Fibroblast of pulmonary artery (primary cell): ENCODE results near the gene OR52E8.

ENCODE experiments used
- DNase-seq: peaks from one replicate; pipeline ENCODE4 v3.0.0-alpha.2; 2010; ENCODE audit warnings: low read depth
- H3K4me3 ChIP-seq: replicated peaks from 2 replicates; pipeline ENCODE4 v1.5.1; 2011; ENCODE audit warnings: low read depth, mild to moderate bottlenecking, control low read depth, low read length, moderate library complexity
- TF ChIP-seq, protein P1 (sequence below): IDR thresholded peaks from 2 replicates; pipeline ENCODE4 v1.5.1; 2011; ENCODE audit warnings: mild to moderate bottlenecking, control low read depth, low read length, inconsistent platforms; ENCODE audit errors: missing control alignments

Gene OR52E8

DNA sequence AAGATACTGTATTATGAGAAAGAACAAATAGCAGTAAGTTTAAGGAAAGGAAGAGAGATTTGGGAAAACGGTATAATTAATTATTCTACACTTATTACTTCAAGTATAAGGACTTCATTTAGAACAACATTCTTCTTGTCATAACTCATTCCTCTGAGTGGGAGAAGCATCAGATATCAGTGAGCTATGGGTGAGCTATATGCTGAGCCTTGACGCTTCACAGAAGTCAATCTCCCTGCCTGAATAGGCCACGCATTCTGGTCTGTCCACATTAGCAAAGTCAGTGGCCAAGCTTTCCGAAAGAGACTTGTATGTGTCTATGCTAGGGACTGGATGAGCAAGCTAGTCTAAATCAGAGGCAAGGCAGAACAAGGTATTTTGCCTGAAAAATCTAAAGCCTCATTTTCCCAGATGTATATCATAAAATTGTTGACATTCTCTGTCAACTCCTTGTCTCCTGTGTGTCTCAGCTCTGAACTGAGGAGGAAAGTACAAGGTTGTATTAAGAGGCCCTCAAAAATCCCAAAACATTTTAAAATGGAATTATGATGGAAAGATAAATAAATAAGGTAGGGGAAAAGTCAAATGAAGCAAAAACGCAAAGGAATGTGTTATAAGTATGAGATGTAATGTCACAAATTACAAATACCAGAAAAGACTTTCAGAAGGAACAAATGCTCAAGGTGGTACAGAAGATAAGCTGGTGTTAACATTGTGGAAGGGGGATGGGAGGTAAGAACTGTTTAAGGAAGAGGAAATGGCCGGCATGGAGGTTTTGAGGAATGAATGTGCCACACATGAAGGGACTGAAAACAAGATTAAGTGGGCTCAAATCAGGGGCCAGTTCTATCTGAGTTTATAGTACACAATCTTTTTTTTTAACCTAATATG is 47.3 kb downstream of the OR52E8 start:
- H3K4me3 ChIP-seq, result no peak overlapping the region
- TF ChIP-seq, protein P1, sequence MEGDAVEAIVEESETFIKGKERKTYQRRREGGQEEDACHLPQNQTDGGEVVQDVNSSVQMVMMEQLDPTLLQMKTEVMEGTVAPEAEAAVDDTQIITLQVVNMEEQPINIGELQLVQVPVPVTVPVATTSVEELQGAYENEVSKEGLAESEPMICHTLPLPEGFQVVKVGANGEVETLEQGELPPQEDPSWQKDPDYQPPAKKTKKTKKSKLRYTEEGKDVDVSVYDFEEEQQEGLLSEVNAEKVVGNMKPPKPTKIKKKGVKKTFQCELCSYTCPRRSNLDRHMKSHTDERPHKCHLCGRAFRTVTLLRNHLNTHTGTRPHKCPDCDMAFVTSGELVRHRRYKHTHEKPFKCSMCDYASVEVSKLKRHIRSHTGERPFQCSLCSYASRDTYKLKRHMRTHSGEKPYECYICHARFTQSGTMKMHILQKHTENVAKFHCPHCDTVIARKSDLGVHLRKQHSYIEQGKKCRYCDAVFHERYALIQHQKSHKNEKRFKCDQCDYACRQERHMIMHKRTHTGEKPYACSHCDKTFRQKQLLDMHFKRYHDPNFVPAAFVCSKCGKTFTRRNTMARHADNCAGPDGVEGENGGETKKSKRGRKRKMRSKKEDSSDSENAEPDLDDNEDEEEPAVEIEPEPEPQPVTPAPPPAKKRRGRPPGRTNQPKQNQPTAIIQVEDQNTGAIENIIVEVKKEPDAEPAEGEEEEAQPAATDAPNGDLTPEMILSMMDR, result no peak
- DNase-seq, result no peak

GRCh38 chr11:5809122-5809519 is 48.4 kb downstream of the OR52E8 start:
- peak overlapping the region; percentile 60 for H3K4me3 ChIP-seq
- no peak for DNase-seq
- TF ChIP-seq, protein P1, result no peak

DNA sequence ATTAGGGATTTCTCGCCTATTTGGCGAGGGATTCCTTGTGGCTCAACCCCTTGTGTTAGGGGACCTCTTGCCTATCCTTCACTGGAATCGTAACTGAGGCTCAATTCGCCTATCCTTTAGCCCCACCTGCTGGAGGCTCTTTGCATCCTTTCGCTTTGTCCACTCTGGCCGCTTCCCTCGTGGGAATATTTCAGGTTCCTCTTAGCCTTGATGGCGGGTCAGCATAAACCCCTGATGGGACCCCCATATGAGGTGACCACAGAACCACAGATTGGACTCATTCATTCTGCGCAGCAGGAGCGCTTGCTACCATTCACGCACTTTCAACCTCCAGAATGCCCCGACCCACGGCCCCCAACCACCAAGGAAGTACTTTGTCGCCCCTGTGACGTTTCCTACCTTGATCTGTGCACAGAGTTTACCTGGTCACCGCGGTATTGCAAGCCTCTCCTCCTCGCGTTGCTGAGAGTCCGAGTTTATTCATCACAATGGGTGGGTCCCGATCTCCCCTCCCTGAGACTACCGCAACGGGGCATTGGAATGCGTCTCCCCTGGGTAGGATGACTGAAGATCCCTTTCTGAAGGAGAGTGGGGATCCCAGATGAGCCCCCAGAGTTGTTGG is 48.9 kb downstream of the OR52E8 start, which contains the start of gene OR52N2:
OR52N2 (plus strand) TSS at position 425 of the 622 bp plus-strand sequence. CDS start 11,412 bp downstream, outside the sequence.
- peak; percentile 81 for DNase-seq
- H3K4me3 ChIP-seq, result peak within 1 kb of the TSS; percentile 60
- TF ChIP-seq, protein P1, result peak; percentile 89

DNA sequence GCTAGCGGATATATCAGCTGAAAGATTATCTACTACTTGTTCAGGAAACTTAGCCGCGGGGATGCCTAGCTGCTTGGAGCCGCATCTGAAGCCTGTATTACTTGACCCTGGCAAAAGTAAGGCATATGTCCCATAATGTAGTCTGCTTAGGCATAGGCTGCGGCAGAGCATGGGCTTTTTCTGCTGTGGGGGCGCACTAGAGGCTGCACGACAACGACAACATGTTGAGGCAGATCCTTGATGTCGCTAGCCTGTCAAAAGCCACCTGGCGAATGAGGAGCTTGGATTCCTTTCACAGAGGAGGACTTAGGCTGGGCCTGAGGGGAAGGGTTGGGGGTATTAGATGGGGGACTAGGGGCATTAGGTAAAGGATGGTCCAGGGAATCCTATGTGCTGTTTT is 49.9 kb downstream of the OR52E8 start:
- DNase-seq, result no peak
- TF ChIP-seq, protein P1, result no peak

More for the DNA sequence above, 49.9 kb downstream of the OR52E8 start:
- H3K4me3 ChIP-seq, result no peak overlapping the region
